ENCODE measurements around the gene ABHD16A.

The ABHD16A gene

DNA sequence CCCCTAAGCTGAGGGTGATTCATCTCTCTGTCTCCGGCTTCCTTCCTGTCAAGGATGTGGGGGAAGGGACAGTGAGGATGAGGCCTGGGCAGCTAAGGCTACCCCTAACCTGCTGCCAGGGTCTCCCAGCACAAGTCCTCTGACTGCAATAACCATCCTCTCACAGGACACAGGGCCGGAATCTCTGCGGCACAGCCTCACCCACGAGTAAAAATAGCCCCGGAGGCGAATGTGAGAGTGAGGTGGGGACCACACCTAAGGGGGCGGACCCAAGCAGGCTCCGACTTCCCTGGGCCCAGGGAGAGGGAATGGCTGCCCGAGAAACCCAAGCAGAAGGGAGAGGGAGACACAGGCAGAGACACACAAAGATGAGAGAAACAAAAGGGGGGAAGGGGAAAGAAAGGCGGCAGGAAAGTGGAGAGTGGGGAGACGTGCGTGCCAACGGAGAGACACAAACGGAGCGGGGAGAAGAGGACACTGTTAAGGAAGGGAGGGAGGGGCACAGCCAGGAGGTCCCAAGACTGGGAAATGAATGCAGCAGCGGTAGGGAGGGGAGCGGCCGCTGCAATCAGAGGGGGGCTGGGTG, 31.8 kb upstream of the ABHD16A start:
- peak overlapping the region; percentile 81 to 100 (median 97) for H3K27ac ChIP-seq
- no peaks in the 10 kb centered on the region for H3K9me3 ChIP-seq (replicated peaks in 1 of 11)
- peaks cover 13 to 50% (median 38%) of the 10 kb centered on the region in 11 experiments; a peak in 20 of 22 replicates for H4K20me1 ChIP-seq
- peak overlapping the region; percentile 88 to 97 (median 92) for H3K9ac ChIP-seq
- no peak for TF ChIP-seq Cebpa-rat (IDR thresholded peaks at IDR 0.05)
- peaks cover 39 to 44% (median 43%) of the 10 kb centered on the region in 11 experiments for H3K36me3 ChIP-seq
- H3K4me3 ChIP-seq = peak overlapping the region; percentile 75 to 98 (median 89)
- H3K27me3 ChIP-seq = no peaks in the 10 kb centered on the region
- peaks cover 68 to 75% (median 71%) of the 10 kb centered on the region in 10 experiments for H3K4me1 ChIP-seq
- peak overlapping the region; percentile 93 to 100 (median 99) for H3K4me2 ChIP-seq

- no peak for TF ChIP-seq Cebpa-rat (IDR thresholded peaks at IDR 0.05)
- H3K4me2 ChIP-seq = peak overlapping the region; percentile 93 to 100 (median 99)
- peaks cover 13 to 50% (median 38%) of the 10 kb centered on the region in 11 experiments; a peak in 20 of 22 replicates for H4K20me1 ChIP-seq
- peaks cover 67 to 74% (median 70%) of the 10 kb centered on the region in 10 experiments for H3K4me1 ChIP-seq
- peaks cover 39 to 44% (median 43%) of the 10 kb centered on the region in 11 experiments for H3K36me3 ChIP-seq
- H3K4me3 ChIP-seq = peak overlapping the region; percentile 75 to 98 (median 89)
- no peaks in the 10 kb centered on the region for H3K9me3 ChIP-seq (replicated peaks in 1 of 11)
- peak overlapping the region; percentile 81 to 100 (median 97) for H3K27ac ChIP-seq
- H3K27me3 ChIP-seq = no peaks in the 10 kb centered on the region
- H3K9ac ChIP-seq = peak overlapping the region; percentile 88 to 97 (median 92)
These were observed 31.2 kb upstream of the ABHD16A start for GRCh38 chr6:31734247-31734820.

DNA sequence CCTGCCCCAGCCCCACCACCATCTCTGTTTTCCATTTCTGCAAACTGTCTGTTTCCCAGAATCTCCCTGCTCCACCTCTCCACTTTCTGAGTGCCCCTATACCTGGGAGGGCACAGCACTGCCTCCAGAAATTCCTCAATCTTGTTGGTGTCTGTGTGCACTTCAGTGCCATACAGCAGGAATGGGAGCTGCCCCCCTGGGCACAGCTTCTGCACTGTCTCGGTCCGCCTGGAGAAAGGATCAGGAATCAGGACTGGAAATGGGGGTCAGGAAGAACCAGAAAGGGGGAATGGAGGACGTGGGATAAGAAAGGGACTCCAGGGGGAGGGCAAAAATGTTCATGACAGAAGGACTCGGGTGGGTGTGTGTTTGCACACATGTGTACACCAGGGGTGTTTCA, 30.6 kb upstream of the ABHD16A start:
- peaks cover 39 to 45% (median 43%) of the 10 kb centered on the region in 11 experiments for H3K36me3 ChIP-seq
- peak overlapping the region; percentile 75 to 98 (median 89) for H3K4me3 ChIP-seq
- peak overlapping the region; percentile 93 to 100 (median 99) for H3K4me2 ChIP-seq
- peak overlapping the region; percentile 88 to 97 (median 92) for H3K9ac ChIP-seq
- H3K27me3 ChIP-seq = no peaks in the 10 kb centered on the region
- H3K4me1 ChIP-seq = peaks cover 64 to 74% (median 70%) of the 10 kb centered on the region in 10 experiments
- no peak for TF ChIP-seq Cebpa-rat (IDR thresholded peaks at IDR 0.05)
- H3K27ac ChIP-seq = peak overlapping the region; percentile 81 to 100 (median 97); a peak in 20 of 22 replicates
- peaks cover 18 to 50% (median 42%) of the 10 kb centered on the region in 11 experiments for H4K20me1 ChIP-seq
- H3K9me3 ChIP-seq (replicated peaks in 1 of 11) = no peaks in the 10 kb centered on the region

DNA sequence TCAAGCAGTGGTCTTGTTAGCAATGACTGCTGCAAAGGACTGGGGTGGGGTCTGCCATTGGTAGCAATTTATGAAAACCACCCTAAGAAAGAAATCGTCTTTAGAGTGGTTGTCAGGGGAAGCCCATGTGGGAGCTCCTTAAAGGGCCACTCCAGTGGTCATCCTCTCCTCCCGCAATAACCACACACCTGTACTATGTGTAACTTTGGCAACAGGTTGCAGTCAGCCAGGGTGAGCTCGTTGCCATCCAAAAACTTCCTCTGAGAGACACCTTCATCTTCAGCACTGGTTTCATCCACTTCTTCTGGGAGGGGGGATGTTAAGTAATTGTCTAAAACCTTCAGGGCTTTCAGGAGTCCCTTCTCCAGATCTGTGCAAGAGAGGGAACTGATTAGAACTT, 28.9 kb upstream of the ABHD16A start:
- Histone ChIP-seq H4K20me1 (peaks cover 26 to 51% (median 44%) of the 10 kb centered on the region in 11 experiments), H3K27ac (peak overlapping the region in 2 of 11 experiments; percentile 10 to 11; a peak in 3 of 22 replicates), H3K36me3 (peaks cover 43 to 51% (median 47%) of the 10 kb centered on the region in 11 experiments), H3K4me3 (peak overlapping the region in 4 of 10 experiments; percentile 13 to 98 (median 31); a peak in 3 of 20 replicates), H3K4me2 (peak overlapping the region in 10 of 11 experiments; percentile 8 to 100 (median 96); a peak in 17 of 22 replicates), H3K4me1 (peaks cover 64 to 76% (median 72%) of the 10 kb centered on the region in 10 experiments), H3K27me3 (no peaks in the 10 kb centered on the region), H3K9me3 (replicated peaks in 1 of 11) (0 out of 22 replicates have a peak, but pooled peaks cover 0 to 3% (median 0%) of the 10 kb centered on the region in 11 experiments), H3K9ac (peak overlapping the region in 8 of 11 experiments; percentile 8 to 91 (median 38); a peak in 8 of 22 replicates)
- TF ChIP-seq Cebpa-rat (IDR thresholded peaks at IDR 0.05) = no peak

GRCh38 chr6:31730631-31731086, 27.5 kb upstream of the ABHD16A start:
- Histone ChIP-seq H3K27ac (peak overlapping the region in 10 of 11 experiments; percentile 79 to 88 (median 84); a peak in 16 of 22 replicates), H3K9me3 (replicated peaks in 1 of 11) (0 out of 22 replicates have a peak, but pooled peaks cover 0 to 3% (median 0%) of the 10 kb centered on the region in 11 experiments), H4K20me1 (peaks cover 26 to 51% (median 44%) of the 10 kb centered on the region in 11 experiments), H3K4me2 (peak overlapping the region; percentile 92 to 100 (median 98)), H3K4me3 (peak overlapping the region; percentile 66 to 92 (median 86); a peak in 17 of 20 replicates), H3K4me1 (peaks cover 74 to 84% (median 81%) of the 10 kb centered on the region in 10 experiments), H3K9ac (peak overlapping the region in 10 of 11 experiments; percentile 76 to 91 (median 84); a peak in 15 of 22 replicates), H3K36me3 (peaks cover 44 to 64% (median 60%) of the 10 kb centered on the region in 11 experiments), H3K27me3 (no peaks in the 10 kb centered on the region)
- no peak for TF ChIP-seq Cebpa-rat (IDR thresholded peaks at IDR 0.05)

GRCh38 chr6:31729979-31730630, 27.0 kb upstream of the ABHD16A start:
- H3K27ac ChIP-seq = peak overlapping the region; percentile 79 to 88 (median 84)
- no peaks in the 10 kb centered on the region for H3K27me3 ChIP-seq
- 0 out of 22 replicates have a peak, but pooled peaks cover 0 to 3% (median 0%) of the 10 kb centered on the region in 11 experiments for H3K9me3 ChIP-seq (replicated peaks in 1 of 11)
- TF ChIP-seq Cebpa-rat (IDR thresholded peaks at IDR 0.05) = no peak
- H3K36me3 ChIP-seq = peaks cover 44 to 69% (median 61%) of the 10 kb centered on the region in 11 experiments
- H3K4me3 ChIP-seq = peak overlapping the region; percentile 66 to 92 (median 86)
- H3K9ac ChIP-seq = peak overlapping the region; percentile 76 to 91 (median 84)
- peaks cover 79 to 89% (median 86%) of the 10 kb centered on the region in 10 experiments for H3K4me1 ChIP-seq
- H3K4me2 ChIP-seq = peak overlapping the region; percentile 92 to 100 (median 98)
- H4K20me1 ChIP-seq = peaks cover 26 to 51% (median 44%) of the 10 kb centered on the region in 11 experiments

GRCh38 chr6:31729515-31729978, 26.4 kb upstream of the ABHD16A start:
- Histone ChIP-seq H3K9ac (peak overlapping the region; percentile 76 to 91 (median 84)), H3K36me3 (peaks cover 43 to 69% (median 62%) of the 10 kb centered on the region in 11 experiments)

More at GRCh38 chr6:31729515-31729978, 26.4 kb upstream of the ABHD16A start:
- H3K4me1 ChIP-seq = peaks cover 85 to 94% (median 91%) of the 10 kb centered on the region in 10 experiments
- no peaks in the 10 kb centered on the region for H3K27me3 ChIP-seq
- H3K27ac ChIP-seq = peak overlapping the region; percentile 79 to 88 (median 84)
- no peak for TF ChIP-seq Cebpa-rat (IDR thresholded peaks at IDR 0.05)
- H4K20me1 ChIP-seq = peaks cover 26 to 51% (median 42%) of the 10 kb centered on the region in 11 experiments
- 0 out of 22 replicates have a peak, but pooled peaks cover 0 to 3% (median 0%) of the 10 kb centered on the region in 11 experiments for H3K9me3 ChIP-seq (replicated peaks in 1 of 11)
- H3K4me3 ChIP-seq = peak overlapping the region; percentile 66 to 92 (median 86)
- peak overlapping the region; percentile 92 to 100 (median 98) for H3K4me2 ChIP-seq

Data from BLaER1 treated with 17β-estradiol and CSF1 and Interleukin-3, amounts not matched to agents 10 nM and 100 nM (cell line).